Measurements from ENCODE around the gene DIS3L2. TPM values are rescaled to one million over a fixed set of nuclear protein-coding genes. Genes with fewer than 3 reads are reported as not detected.
"Not testable (repeated sequence)": the region's sequence is repeated elsewhere in the genome, so short reads cannot be mapped to it uniquely, and the experiment has no call there.

DIS3L2 gene
- total RNA-seq, 1 experiment from 2014 or later: 22.7 TPM

DNA sequence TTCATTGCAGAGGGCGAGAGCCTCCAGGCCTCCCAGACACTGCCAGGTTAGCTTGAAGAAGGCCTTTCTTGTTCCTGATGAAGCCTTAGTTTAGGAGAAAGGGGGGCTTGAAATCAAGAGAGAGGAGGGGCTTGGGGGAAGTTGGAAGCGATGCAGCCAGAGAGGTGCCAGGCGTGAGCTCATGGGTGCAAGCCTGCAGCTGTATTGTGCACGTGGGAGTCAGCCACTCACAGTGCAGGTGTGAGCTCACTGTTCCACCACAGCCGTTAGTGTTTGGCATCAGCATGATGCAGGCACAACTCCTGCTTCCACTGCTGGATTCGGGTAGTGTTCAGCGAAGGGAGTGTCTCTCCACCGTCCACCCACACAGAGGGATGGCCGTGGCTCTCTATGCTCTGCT lies 348.6 kb downstream of the DIS3L2 start:
- Histone ChIP-seq H3K4me3 (ENCODE audit: insufficient read depth, low read depth, low read length) (no peak overlapping the region), H3K36me3 (replicated peaks; ENCODE audit: control insufficient read depth, insufficient read depth, low read length) (no peaks in the 10 kb centered on the region), H3K27me3 (ENCODE audit: control insufficient read depth, insufficient read depth, low read length) (no peaks in the 10 kb centered on the region)
- no peak for DNase-seq

DNA sequence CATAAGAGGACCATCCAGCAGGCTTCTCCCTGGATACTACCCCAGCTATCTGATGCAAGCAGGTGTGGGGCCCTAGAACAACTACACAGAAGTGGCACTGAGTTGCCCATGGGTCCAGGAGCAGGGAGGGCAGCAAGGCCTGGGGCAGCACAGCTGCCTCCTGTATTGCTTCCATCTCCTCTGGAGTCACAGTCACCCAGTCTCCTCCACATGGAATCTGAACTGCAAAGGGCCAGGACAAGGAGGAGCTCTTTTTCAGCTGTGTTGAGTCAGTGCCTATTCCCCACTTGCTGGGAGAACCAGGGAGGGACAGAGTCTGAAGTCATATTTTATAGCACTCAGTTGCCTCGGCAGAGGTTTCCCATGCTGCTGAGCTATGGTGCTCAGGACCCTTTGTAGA lies 349.2 kb downstream of the DIS3L2 start:
- H3K4me3 ChIP-seq (ENCODE audit: insufficient read depth, low read depth, low read length): no peak overlapping the region
- no peak for DNase-seq
- H3K36me3 ChIP-seq (replicated peaks; ENCODE audit: control insufficient read depth, insufficient read depth, low read length): no peaks in the 10 kb centered on the region
- no peaks in the 10 kb centered on the region for H3K27me3 ChIP-seq (ENCODE audit: control insufficient read depth, insufficient read depth, low read length)

DNA sequence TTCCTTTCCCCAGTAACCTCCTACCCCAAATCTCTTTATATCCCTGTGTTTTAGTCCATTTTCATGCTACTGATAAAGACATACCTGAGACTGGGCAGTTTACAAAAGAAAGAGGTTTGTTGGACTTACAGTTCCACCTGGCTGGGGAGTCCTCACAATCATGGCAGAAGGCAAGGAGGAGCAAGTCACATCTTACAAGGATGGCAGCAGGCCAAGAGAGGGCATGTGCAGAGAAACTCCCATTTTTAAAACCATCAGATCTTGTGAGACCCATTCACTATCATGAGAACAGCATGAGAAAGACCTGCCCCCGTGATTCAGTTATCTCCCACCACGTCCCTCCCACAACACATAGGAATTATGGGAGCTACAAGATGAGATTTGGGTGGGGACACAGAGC lies 352.1 kb downstream of the DIS3L2 start:
- not testable (repeated sequence) for H3K27me3 ChIP-seq (ENCODE audit: control insufficient read depth, insufficient read depth, low read length); DNase-seq; H3K4me3 ChIP-seq (ENCODE audit: insufficient read depth, low read depth, low read length); H3K36me3 ChIP-seq (replicated peaks; ENCODE audit: control insufficient read depth, insufficient read depth, low read length)

DNA sequence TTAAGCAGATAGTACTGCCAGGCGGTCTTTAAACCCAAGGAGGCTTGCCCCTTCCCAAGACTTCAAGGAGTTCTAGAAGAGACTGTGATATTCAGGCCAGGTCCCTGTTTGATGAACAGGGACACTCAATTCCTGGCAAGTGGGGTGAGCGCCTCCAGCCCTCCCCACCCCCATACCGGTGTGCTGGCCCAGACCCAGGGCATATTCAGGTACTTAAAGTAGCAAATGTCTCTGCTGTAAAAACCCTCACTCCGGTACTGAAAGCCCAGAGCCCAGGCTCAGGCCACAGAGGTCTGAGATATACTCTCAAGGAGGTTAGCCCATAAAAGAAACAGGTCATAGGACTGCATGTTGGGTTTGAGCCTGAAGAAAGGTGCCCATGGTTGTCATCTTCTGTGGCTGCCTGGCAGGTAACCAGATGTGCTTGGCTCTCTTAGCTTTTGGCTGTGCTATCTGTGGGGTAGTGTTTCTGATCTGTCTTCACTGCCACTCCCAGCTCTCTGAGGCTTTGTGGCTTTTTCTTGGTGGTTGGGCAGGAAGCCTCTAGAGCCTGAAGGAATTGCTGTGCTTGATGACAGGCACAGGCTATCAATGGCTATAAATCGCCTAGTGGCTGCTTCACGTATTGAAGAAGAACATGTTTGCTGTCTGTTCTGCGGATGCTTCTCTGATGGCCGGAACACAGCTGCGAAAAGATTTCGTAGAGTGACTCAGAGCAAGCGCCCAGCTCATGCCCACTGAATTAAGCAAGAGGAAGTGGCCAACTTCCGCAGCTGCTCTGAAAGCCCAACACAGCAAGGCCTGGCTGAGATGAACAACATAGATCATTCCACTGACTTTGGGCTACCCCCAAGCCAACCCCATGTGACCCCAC lies 353.8 kb downstream of the DIS3L2 start:
- peak; percentile 41 for DNase-seq
- H3K4me3 ChIP-seq (ENCODE audit: insufficient read depth, low read depth, low read length): no peak overlapping the region
- H3K27me3 ChIP-seq (ENCODE audit: control insufficient read depth, insufficient read depth, low read length): no peaks in the 10 kb centered on the region
- no peaks in the 10 kb centered on the region for H3K36me3 ChIP-seq (replicated peaks; ENCODE audit: control insufficient read depth, insufficient read depth, low read length)

DNA sequence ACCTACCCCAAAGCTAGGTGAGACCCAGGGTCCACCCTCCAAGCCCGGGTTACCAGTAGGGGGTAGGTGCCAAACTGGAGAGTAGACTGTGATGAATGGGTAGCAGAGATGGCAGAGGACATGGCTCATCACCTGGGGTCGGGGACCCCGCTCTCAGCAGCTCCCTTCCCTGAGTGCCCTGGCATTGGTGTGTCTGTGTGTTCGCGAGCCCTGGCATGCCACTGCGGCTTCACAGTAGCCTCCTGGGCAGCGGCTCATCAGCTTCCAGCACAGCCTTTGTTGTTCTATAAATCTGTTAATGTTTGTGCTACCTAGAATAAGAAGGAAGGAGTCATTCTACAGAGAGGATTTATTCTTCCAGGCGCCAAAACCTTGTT lies 354.4 kb downstream of the DIS3L2 start:
- Histone ChIP-seq H3K27me3 (ENCODE audit: control insufficient read depth, insufficient read depth, low read length) (no peaks in the 10 kb centered on the region), H3K36me3 (replicated peaks; ENCODE audit: control insufficient read depth, insufficient read depth, low read length) (no peaks in the 10 kb centered on the region), H3K4me3 (ENCODE audit: insufficient read depth, low read depth, low read length) (no peak overlapping the region)
- DNase-seq: no peak

DNA sequence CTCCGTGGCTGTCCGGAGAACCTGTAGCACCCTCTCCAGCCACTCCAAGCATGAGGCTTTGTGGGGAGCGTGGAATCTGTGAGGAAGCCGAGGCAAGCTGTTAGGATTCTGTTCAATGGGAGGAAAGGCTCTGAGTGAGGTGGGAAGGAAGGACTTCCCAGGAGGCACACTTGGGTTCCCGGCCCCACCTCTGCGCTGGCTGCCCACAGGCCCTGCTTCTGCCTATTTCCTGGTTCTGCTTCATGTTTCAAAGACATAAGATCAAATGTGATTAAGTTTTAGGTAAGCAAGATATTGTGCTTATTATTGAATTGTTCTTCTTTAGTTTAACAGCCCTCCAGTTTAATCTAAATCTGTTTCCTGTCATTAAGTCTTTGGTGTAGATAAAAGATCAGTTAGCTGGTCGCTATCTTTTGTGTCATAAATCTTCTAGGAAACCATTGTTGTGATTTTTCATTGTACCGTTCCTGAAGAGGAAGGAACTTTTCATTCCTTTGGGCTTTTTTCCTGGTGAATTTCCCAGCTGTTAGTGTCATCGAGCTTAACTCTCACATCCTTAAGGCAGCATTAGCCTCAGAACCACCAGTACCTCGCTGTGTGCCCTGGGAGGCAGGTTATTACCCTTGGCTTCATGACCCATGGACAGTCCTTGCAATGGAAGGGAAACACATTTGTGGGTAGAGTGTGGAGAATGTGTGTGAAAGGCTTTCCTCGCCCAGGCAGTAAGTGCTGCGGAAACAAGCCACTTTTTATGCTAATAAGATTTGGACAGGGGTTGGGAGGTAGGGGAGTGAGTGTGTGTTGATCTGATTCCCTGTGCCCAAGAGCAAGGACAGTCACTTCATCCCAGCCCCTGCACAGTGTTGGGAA lies 355.2 kb downstream of the DIS3L2 start:
- H3K27me3 ChIP-seq (ENCODE audit: control insufficient read depth, insufficient read depth, low read length): no peaks in the 10 kb centered on the region
- DNase-seq: no peak
- H3K4me3 ChIP-seq (ENCODE audit: insufficient read depth, low read depth, low read length): no peak overlapping the region
- no peaks in the 10 kb centered on the region for H3K36me3 ChIP-seq (replicated peaks; ENCODE audit: control insufficient read depth, insufficient read depth, low read length)

DNA sequence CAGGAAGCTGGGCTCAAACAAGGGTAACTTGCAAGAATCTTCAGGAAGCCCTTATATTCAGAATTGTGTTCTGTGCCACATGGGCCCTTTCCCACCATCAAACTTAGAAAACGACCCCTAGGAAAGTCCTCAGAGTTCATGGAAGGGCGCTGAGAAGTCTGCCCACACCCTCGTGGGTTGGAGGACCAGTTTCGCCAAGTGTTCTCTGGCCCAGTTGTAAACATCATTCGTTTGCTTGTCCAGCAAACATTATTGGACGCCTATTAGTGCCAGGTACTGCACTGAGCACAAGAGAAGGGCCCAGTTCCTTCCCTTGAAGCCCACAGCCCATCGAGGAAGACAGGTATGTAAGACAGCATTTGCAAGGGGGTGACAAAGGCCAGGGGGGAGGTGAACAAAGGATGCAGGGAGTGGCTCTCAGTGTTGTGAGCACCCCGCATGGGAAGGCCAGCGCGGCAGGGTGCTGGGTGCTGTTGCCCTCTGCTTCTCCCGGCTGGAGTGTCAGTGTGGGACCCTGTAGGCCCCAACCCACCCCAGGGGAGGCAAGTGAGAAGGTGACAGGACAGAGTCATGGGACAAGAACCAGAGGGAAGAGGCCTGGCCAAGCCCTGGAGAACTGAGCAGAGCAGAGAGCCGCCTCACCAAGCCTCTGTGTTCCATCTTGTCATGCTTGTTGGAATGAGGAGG lies 356.8 kb downstream of the DIS3L2 start:
- H3K36me3 ChIP-seq (replicated peaks; ENCODE audit: control insufficient read depth, insufficient read depth, low read length): no peaks in the 10 kb centered on the region
- no peaks in the 10 kb centered on the region for H3K27me3 ChIP-seq (ENCODE audit: control insufficient read depth, insufficient read depth, low read length)
- DNase-seq: no peak
- H3K4me3 ChIP-seq (ENCODE audit: insufficient read depth, low read depth, low read length): no peak overlapping the region

DNA sequence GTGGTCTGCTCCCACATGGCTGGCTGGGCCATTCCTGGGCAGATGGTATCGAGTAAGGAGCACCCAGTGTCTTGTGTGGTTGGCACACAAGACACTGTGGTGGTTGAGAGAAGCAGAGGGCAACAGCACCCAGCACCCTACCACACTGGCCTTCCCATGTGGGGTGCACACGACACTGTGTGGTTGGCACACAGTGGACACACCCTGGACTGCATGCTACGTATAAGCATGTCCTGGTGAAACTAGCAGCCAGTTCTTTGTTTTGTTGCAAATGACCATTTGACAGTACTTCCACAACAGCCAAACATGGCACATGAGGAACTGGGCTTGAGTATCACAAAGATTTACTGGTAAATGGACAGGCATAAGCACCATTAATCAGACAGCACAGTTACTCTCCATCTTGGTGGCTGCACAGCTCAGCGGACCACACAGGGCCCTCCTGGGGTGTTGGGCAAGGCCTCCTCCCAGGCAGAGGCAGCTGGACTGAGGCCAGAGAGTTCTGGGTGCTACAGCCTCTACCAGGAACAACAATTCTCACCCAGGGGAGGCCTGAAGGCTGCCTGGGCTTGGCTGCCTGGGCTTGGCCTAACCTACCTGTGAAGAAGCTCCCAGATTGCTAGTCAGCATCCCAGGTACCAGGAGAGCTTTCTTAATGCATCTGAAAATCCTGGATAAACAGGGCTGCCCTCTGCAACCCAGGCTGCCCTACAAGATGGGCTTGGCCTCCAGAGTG lies 357.7 kb downstream of the DIS3L2 start:
- no peaks in the 10 kb centered on the region for H3K27me3 ChIP-seq (ENCODE audit: control insufficient read depth, insufficient read depth, low read length)
- no peaks in the 10 kb centered on the region for H3K36me3 ChIP-seq (replicated peaks; ENCODE audit: control insufficient read depth, insufficient read depth, low read length)
- DNase-seq: peak; percentile 27
- H3K4me3 ChIP-seq (ENCODE audit: insufficient read depth, low read depth, low read length): no peak overlapping the region

DNA sequence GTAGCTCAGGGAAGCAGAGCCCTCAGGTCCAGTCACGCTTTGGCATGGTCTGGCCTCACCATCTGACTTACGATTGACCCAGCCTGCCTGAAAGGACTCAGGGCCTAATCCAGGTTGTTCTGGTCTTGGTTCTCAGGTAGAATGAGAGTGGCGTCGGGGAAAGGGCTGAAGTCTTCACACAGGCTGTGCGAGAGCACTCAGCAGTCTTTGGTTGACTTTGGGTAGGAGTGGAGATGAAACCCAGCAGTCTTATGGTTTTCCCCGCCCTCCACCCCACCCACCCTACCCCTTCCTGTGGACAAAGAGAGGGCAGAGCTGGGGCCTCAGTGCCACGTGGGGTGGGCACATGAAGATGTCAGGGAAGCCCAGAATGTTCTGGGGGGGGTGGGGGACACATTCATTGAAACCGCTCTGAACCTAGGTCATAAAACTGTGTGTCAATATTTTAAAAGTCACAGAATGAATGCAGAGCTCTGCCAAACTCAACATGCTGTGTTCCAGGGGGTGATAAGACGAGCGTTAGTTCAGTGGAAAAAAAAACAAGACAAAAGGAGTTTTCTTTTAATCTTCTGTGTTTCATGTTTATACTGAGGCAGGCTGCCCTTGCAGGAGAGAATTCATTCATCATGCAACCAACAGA lies 358.4 kb downstream of the DIS3L2 start:
- H3K27me3 ChIP-seq (ENCODE audit: control insufficient read depth, insufficient read depth, low read length): no peaks in the 10 kb centered on the region
- DNase-seq: peak; percentile 24
- no peaks in the 10 kb centered on the region for H3K36me3 ChIP-seq (replicated peaks; ENCODE audit: control insufficient read depth, insufficient read depth, low read length)
- no peak overlapping the region for H3K4me3 ChIP-seq (ENCODE audit: insufficient read depth, low read depth, low read length)

DNA sequence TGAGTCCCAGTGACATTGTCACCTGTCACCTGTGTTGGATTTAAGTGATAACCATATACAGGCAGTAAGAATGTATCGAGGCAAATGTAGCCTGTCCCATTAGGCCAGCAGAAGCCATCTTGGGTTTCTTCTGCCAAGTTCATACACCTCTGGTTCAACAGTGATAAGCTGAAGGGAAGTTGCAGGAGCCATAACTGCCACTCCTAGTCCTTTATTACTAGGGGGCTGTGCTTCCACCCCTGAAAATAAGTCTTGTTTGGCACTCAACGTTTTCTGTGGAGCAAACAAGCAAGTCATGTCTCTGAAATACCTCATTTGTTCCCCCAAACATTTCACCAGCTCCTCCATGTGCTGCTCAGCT lies 358.9 kb downstream of the DIS3L2 start:
- no peak overlapping the region for H3K4me3 ChIP-seq (ENCODE audit: insufficient read depth, low read depth, low read length)
- H3K36me3 ChIP-seq (replicated peaks; ENCODE audit: control insufficient read depth, insufficient read depth, low read length): no peaks in the 10 kb centered on the region
- H3K27me3 ChIP-seq (ENCODE audit: control insufficient read depth, insufficient read depth, low read length): no peaks in the 10 kb centered on the region
- no peak for DNase-seq

DNA sequence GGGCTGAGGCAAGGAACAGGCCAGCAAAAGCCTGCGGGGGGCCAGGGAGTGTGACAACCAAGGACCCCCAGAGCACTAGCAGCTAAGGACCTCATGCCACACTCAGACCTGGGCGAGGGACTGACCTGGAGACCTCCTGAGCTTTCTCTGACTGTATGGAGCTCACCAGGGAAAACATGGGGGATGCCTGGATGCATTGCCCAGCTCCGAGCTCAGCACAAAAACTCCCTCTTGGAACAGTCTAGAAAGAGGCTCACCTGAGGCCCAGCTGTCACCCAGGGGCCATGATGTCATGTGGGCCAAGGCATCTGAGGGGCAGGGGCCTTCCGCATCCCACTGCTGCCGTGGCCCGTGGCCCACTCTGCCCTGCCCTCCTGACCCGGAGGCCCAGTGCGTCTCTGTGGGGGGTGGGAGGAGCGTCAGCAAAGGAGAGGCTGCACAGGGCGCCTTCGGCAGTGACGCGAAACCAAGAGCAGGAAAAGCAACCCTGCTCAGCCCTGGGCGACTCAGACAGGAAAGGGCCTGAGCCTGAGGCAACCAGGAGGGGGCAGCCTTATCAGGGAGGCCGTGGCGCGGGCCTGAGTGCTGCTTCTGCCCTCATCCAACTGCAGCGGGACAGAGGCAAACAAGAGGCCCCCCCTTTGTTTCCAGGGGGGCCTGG lies 359.8 kb downstream of the DIS3L2 start:
- no peaks in the 10 kb centered on the region for H3K36me3 ChIP-seq (replicated peaks; ENCODE audit: control insufficient read depth, insufficient read depth, low read length)
- DNase-seq: peak; percentile 76
- no peak overlapping the region for H3K4me3 ChIP-seq (ENCODE audit: insufficient read depth, low read depth, low read length)
- H3K27me3 ChIP-seq (ENCODE audit: control insufficient read depth, insufficient read depth, low read length): no peaks in the 10 kb centered on the region

DNA sequence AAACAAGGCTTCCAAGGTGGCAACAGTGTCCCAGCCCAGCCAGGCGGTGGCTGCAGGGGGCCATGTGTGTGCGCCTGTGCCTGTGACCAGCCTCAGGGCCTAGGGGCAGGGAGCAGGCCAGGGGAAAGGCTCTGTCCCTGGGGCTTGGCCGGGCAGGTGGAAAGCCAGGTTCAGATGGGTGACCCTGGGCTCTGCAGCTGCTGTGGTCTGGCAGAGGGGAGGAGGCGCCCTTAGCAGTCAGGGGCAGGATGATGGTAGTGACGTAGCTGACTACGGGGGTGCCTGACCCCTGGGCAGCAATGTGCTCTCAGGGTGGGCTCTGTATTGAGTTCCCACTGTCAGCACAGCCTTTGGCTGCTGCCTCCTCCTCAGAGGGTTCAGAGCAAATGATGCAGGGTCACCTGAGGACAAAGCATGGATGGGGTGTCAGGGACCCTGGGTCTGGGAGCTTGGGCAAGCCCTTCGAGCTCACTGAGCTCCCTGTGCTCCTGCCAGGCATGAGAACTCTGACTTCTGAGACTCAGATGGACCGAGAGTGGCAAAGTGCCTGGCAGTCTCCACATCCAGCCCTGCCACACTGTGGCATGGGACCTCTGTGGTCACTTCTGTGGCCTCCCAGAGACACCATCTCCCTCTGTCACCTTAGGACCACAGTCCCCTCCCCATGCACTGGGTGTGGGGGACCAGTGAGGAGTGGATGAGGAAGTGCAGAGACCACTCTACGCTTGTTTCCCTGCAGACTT lies 360.5 kb downstream of the DIS3L2 start:
- DNase-seq: peak; percentile 47
- H3K36me3 ChIP-seq (replicated peaks; ENCODE audit: control insufficient read depth, insufficient read depth, low read length): no peaks in the 10 kb centered on the region
- no peak overlapping the region for H3K4me3 ChIP-seq (ENCODE audit: insufficient read depth, low read depth, low read length)
- H3K27me3 ChIP-seq (ENCODE audit: control insufficient read depth, insufficient read depth, low read length): no peaks in the 10 kb centered on the region

All from H7 (cell line).